Neural progenitor cell (in vitro differentiated cells): ENCODE measurements around the gene CSRNP2. TPM values are rescaled to one million over a fixed set of nuclear protein-coding genes. Genes with fewer than 3 reads are reported as not detected.

Experiments
- DNase-seq: peaks from one replicate; pipeline ENCODE4 v3.0.0-alpha.2; 2016; ENCODE audit warnings: low spot score
- H2AFZ ChIP-seq: fragments of 200-600 bp; sonication (generic); replicated peaks from 2 replicates; pipeline ENCODE4 v1.6.1; 2016; ENCODE audit warnings: antibody characterized with exemption
- H3F3A ChIP-seq: fragments of 200-600 bp; sonication (generic); 2 replicates; pipeline ENCODE4 v1.6.1; 2016; ENCODE audit warnings: antibody characterized with exemption, low read depth
- H3K27ac ChIP-seq: fragments of 200-600 bp; sonication (generic); 2 replicates; pipeline ENCODE4 v1.5.1; 2016; ENCODE audit warnings: mild to moderate bottlenecking
- H3K27me3 ChIP-seq: fragments of 200-600 bp; sonication (generic); 2 replicates; pipeline ENCODE4 v1.6.1; 2016; ENCODE audit warnings: mild to moderate bottlenecking, moderate library complexity
- H3K36me3 ChIP-seq: fragments of 200-600 bp; sonication (generic); 2 replicates; pipeline ENCODE4 v1.5.1; 2016
- H3K4me1 ChIP-seq: fragments of 200-600 bp; sonication (generic); 2 replicates; pipeline ENCODE4 v1.6.1; 2016; ENCODE audit warnings: mixed run types
- H3K4me2 ChIP-seq: fragments of 200-600 bp; sonication (generic); 2 replicates; pipeline ENCODE4 v1.6.1; 2016
- H3K4me3 ChIP-seq: fragments of 200-600 bp; sonication (generic); 2 replicates; pipeline ENCODE4 v1.5.1; 2016
- H3K79me2 ChIP-seq: fragments of 200-600 bp; sonication (generic); 2 replicates; pipeline ENCODE4 v1.6.1; 2016; ENCODE audit warnings: low read depth
- H3K9ac ChIP-seq: fragments of 200-600 bp; sonication (generic); 2 replicates; pipeline ENCODE4 v1.6.1; 2016
- H3K9me3 ChIP-seq: fragments of 200-600 bp; sonication (generic); 2 replicates; pipeline ENCODE4 v1.5.1; 2016; ENCODE audit warnings: low read depth
- H4K20me1 ChIP-seq: fragments of 200-600 bp; sonication (generic); 2 replicates; pipeline ENCODE4 v1.6.1; 2016; ENCODE audit warnings: low read depth
- H3K27ac Mint-ChIP-seq: 3 replicates; pipeline ENCODE4 v1.8.0; 2021; ENCODE audit warnings: mixed read lengths
- H3K27me3 Mint-ChIP-seq: 2 replicates; pipeline ENCODE4 v1.8.0; 2022; ENCODE audit warnings: low read depth, mild to moderate bottlenecking, inconsistent platforms, moderate library complexity, mixed read lengths; ENCODE audit not compliant: insufficient read depth
- H3K36me3 Mint-ChIP-seq: 3 replicates; pipeline ENCODE4 v1.8.0; 2021; ENCODE audit warnings: mixed read lengths
- H3K4me1 Mint-ChIP-seq: 3 replicates; pipeline ENCODE4 v1.8.0; 2021; ENCODE audit warnings: mixed read lengths
- H3K4me3 Mint-ChIP-seq: 3 replicates; pipeline ENCODE4 v1.8.0; 2021; ENCODE audit warnings: mild to moderate bottlenecking, moderate library complexity, mixed read lengths
- H3K9me3 Mint-ChIP-seq: 3 replicates; pipeline ENCODE4 v1.8.0; 2020; ENCODE audit warnings: mixed read lengths
- CTCF ChIP-seq: fragments of 200-600 bp; sonication (generic); IDR thresholded peaks from 2 replicates; pipeline ENCODE4 v1.5.1; 2017; ENCODE audit warnings: antibody characterized with exemption, mild to moderate bottlenecking
- EZH2 ChIP-seq: fragments of 200-600 bp; sonication (generic); IDR thresholded peaks from 2 replicates; pipeline ENCODE4 v1.6.1; 2017; ENCODE audit warnings: antibody characterized with exemption, mild to moderate bottlenecking, moderate library complexity
- EZH2phosphoT487 ChIP-seq: fragments of 200-600 bp; sonication (generic); IDR thresholded peaks from 2 replicates; pipeline ENCODE4 v1.6.1; 2017; ENCODE audit warnings: antibody characterized with exemption
- total RNA-seq: library from RNA; depleted of rRNA; stranded (reverse); fragments of >200 nt; gene quantifications from 2 replicates; pipeline ENCODE4 v1.2.3, GENCODE V29; 2015; ENCODE audit warnings: low replicate concordance

CSRNP2 gene
- total RNA-seq, 1 donor from 2014 or later: 28.6 TPM

GRCh38 chr12:51087818-51088217 lies 4.4 kb upstream of the CSRNP2 start:
- H3K9me3 Mint-ChIP-seq: no peaks in the 10 kb centered on the region
- no peak overlapping the region for H3K4me3 Mint-ChIP-seq
- H2AFZ ChIP-seq: no peak overlapping the region
- H4K20me1 ChIP-seq: no peaks in the 10 kb centered on the region
- H3K4me1 Mint-ChIP-seq: peaks cover 8% of the 10 kb centered on the region
- peaks cover 24% of the 10 kb centered on the region for H3F3A ChIP-seq
- peaks cover under 1% of the 10 kb centered on the region for H3K27me3 Mint-ChIP-seq
- H3K4me2 ChIP-seq: no peak overlapping the region
- no peak overlapping the region for H3K27ac Mint-ChIP-seq
- no peaks in the 10 kb centered on the region for H3K4me1 ChIP-seq
- no peaks in the 10 kb centered on the region for H3K9me3 ChIP-seq
- H3K27me3 ChIP-seq: no peaks in the 10 kb centered on the region
- peaks cover 2% of the 10 kb centered on the region for H3K36me3 Mint-ChIP-seq
- no peak overlapping the region for H3K4me3 ChIP-seq
- peaks cover 3% of the 10 kb centered on the region for H3K36me3 ChIP-seq
- no peak overlapping the region for H3K9ac ChIP-seq
- H3K79me2 ChIP-seq: peaks cover 3% of the 10 kb centered on the region
- H3K27ac ChIP-seq: no peak overlapping the region
- no peak for DNase-seq
- TF ChIP-seq EZH2phosphoT487: no peak
- no peak for TF ChIP-seq CTCF
- TF ChIP-seq EZH2: no peak

- Mint-ChIP-seq H3K4me3 (no peak overlapping the region), H3K27ac (no peak overlapping the region), H3K9me3 (no peaks in the 10 kb centered on the region), H3K27me3 (peaks cover 3% of the 10 kb centered on the region), H3K4me1 (peaks cover 14% of the 10 kb centered on the region), H3K36me3 (peaks cover 2% of the 10 kb centered on the region)
- peaks cover 12% of the 10 kb centered on the region for H3K79me2 ChIP-seq
- H2AFZ ChIP-seq: no peak overlapping the region
- H3K4me2 ChIP-seq: no peak overlapping the region
- peaks cover 4% of the 10 kb centered on the region for H3K4me1 ChIP-seq
- peaks cover 32% of the 10 kb centered on the region for H3F3A ChIP-seq
- no peak overlapping the region for H3K27ac ChIP-seq
- no peaks in the 10 kb centered on the region for H3K9me3 ChIP-seq
- H4K20me1 ChIP-seq: peaks cover 7% of the 10 kb centered on the region
- DNase-seq: no peak
- peaks cover 3% of the 10 kb centered on the region for H3K36me3 ChIP-seq
- no peak overlapping the region for H3K4me3 ChIP-seq
- no peak for TF ChIP-seq CTCF
- no peak for TF ChIP-seq EZH2
- TF ChIP-seq EZH2phosphoT487: no peak
- H3K27me3 ChIP-seq: no peaks in the 10 kb centered on the region
- H3K9ac ChIP-seq: no peak overlapping the region
Measured at GRCh38 chr12:51086933-51087332, 3.5 kb upstream of the CSRNP2 start.

GRCh38 chr12:51085757-51086156 lies 2.4 kb upstream of the CSRNP2 start:
- H3K36me3 Mint-ChIP-seq: peaks cover under 1% of the 10 kb centered on the region

More at GRCh38 chr12:51085757-51086156, 2.4 kb upstream of the CSRNP2 start:
- H3K4me3 ChIP-seq: no peak overlapping the region
- H3K4me1 Mint-ChIP-seq: peaks cover 23% of the 10 kb centered on the region
- H3K4me1 ChIP-seq: peaks cover 10% of the 10 kb centered on the region
- no peak overlapping the region for H3K4me3 Mint-ChIP-seq
- H3K4me2 ChIP-seq: no peak overlapping the region
- H3K27me3 ChIP-seq: no peaks in the 10 kb centered on the region
- H3K36me3 ChIP-seq: no peaks in the 10 kb centered on the region
- H3K9me3 ChIP-seq: no peaks in the 10 kb centered on the region
- no peak for TF ChIP-seq EZH2phosphoT487
- TF ChIP-seq CTCF: no peak
- TF ChIP-seq EZH2: no peak
- H3K27ac Mint-ChIP-seq: no peak overlapping the region
- H3K9ac ChIP-seq: no peak overlapping the region
- peak overlapping the region; percentile 53 for H3K27ac ChIP-seq
- no peaks in the 10 kb centered on the region for H3K9me3 Mint-ChIP-seq
- H3K79me2 ChIP-seq: peaks cover 23% of the 10 kb centered on the region
- no peak for DNase-seq
- peaks cover 32% of the 10 kb centered on the region for H3F3A ChIP-seq
- H4K20me1 ChIP-seq: peaks cover 19% of the 10 kb centered on the region
- H2AFZ ChIP-seq: no peak overlapping the region
- peaks cover 3% of the 10 kb centered on the region for H3K27me3 Mint-ChIP-seq
